H54 (cell line): ENCODE data around the gene NUDT11.
"Not testable (repeated sequence)": the region's sequence is repeated elsewhere in the genome, so short reads cannot be mapped to it uniquely, and the experiment has no call there.

Experiments
- DNase-seq: peaks from one replicate; pipeline ENCODE4 v3.0.0; 2011; ENCODE audit warnings: low spot score, mixed read lengths; ENCODE audit not compliant: insufficient read length
- FAIRE-seq: peaks from 3 replicates; lab custom pipeline; 2011; peaks lifted over from hg19 to GRCh38; lab: Jason Lieb, UNC
- POLR2A ChIP-seq: IDR thresholded peaks from 2 replicates; pipeline ENCODE4 v1.6.1; 2011; ENCODE audit warnings: low read depth, mild to moderate bottlenecking, low read length

Gene NUDT11

DNA sequence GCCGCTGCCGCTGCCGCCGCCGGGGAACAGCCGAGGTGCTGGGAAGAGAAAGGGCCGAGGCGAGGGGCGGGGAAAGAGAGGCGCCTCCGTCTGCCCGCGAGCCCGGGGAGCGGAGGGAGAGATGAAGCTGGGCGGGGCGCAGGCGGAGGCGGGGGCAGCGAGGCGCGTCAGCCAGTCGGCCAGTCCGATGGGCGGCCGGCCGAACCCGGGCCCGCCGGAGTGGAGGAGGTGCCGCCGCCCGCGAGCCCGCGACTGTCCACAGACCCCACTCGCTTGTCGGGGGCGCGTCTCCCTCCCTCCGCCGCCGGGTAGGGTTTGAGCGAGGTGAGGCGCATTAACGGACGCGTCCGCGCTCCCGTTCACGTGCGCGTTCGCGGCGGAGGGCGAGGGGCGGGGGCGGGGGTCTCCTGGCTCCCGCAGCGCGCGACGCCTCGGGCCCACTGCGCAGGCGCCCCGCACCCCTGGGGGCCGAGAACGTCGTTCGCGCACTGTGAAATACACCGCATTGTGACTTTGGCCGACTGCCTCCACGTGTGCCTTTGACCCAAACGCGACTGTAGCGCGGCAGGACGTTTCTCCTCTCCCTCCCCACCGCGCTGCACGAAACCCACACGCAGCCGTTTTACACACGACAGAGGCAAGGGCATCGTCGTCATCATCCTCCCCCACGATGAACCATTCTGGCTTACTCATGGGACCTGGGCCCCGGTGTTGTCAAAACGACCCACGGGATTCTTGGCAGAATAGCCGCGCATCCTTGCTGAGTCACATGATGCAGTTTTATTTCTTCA is at the start of gene NUDT11:
NUDT11 (minus strand) TSS at position 92 of the 791 bp plus-strand sequence. CDS start 148 bp downstream, outside the sequence.
- DNase-seq (peak; percentile 2), FAIRE-seq (no peak)
- TF ChIP-seq POLR2A, result no peak; the same call in 1 of the 2 replicates

DNA sequence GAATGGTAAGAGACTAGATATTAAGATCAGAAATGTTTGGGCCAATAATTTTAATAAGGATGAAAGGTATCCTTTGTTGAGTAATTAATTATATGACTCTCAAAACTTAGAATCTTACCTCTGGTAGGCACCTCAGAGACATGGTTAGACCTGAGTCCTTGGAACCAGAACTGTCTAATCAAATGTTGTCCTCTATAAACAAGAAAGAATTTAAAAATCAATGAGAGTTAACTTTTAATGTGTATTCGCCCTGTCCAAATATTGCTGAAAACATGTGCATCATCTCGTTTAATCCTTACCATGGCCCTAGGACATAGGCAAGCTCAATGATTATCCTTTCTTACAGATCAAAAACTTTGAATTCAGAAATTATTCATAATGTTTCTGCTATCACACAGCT is 24.0 kb upstream of the NUDT11 start:
- no peak for DNase-seq
- no peak for FAIRE-seq

DNA sequence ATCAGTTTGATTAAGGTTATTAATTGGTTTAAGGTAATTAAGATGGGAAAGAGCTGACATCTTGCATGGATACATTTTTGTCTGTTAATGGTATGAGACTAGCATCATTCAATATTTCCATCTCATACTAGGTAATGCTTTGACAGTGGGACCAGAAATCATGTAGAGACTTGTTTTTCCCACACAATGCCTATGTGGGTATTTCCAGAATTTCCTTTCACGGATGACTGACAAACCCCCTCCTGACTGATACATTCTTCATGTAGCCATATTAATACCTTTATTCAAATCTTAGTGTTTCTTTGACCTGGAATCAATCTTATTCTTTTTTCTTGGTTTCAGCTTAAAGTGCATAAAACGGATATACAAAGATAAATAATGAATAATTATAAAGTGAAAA is 22.7 kb upstream of the NUDT11 start:
- not testable (repeated sequence) for FAIRE-seq

More for the DNA sequence above, 24.0 kb upstream of the NUDT11 start:
- TF ChIP-seq POLR2A, result no peak

DNA sequence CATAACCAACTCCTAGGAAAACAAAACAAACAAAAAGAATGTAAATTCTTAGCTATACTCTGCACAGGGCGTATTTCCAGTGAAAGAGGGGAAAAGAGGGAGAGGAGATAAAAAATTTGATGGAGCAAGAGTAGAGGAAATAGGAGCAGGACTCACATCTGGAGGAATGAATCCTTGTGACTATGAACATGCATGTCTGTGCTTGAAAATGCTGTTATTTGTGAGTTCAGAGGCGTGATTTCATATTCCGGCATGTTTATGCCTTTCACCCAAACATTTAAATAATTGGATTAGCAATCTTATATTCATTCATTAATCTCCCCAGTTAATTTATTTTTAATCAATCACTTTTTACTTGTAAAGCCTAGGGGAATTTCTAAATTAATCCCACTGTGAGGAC is 11.2 kb upstream of the NUDT11 start:
- DNase-seq (no peak), FAIRE-seq (no peak)
- TF ChIP-seq POLR2A, result no peak

More for the DNA sequence above, 22.7 kb upstream of the NUDT11 start:
- not testable (repeated sequence) for DNase-seq

DNA sequence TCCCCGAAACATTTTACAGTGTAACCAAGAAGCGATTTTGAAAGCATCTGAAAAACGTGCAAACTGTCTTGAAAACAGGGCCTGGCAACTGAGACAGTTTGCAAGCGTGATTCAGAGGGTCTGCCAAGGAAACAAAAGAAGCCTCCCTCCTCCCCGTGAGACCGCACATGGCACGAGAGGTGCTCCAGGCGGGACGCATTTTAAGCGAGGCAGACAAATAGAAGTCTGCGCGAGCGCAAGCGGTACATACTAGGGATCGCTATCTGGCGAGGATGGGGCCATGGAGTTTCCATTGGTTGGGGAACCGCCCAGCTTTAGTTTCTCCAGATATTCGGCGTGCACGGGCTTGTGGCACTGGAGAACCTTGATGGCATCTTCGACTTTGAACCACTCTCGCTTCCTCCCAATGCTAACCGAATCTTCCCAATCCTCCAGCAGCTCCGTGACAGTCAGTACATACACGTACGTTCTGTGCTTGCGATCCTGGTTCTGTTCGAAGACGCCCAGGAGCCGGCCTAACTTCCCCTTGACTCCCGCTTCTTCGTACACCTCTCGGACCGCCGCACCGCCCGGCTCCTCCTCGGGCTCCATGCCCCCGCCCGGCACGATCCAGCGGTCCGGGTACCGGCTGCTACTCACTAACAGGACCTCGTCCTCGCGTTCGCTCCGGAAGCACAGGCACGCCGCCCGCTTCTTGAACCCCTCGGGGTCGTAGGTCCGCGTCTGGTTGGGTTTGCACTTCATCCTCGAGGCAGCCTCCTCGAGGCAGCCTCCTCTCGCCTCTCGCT is 497 bp downstream of the NUDT11 start:
- not testable (repeated sequence) for DNase-seq, FAIRE-seq

DNA sequence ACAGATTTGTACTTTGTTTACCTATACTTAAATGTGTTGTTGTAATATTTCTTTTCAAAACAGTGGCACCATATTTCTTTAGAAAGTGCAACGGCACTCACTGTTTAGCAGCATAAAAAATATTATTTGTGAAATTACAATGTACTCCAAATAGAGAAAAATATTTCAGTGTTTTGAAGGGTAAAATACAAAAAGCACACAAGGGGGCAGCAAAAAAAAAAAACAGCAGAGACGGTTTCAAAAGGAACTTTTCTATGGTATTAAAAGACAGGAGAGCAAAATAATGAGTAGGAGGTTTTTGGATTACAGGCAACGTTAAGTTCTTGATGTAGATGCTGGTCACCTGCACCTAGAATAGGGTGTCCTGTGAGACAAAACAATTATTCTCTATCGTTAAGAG is 2.0 kb downstream of the NUDT11 start:
- DNase-seq, result no peak
- no peak for FAIRE-seq
- no peak for TF ChIP-seq POLR2A

DNA sequence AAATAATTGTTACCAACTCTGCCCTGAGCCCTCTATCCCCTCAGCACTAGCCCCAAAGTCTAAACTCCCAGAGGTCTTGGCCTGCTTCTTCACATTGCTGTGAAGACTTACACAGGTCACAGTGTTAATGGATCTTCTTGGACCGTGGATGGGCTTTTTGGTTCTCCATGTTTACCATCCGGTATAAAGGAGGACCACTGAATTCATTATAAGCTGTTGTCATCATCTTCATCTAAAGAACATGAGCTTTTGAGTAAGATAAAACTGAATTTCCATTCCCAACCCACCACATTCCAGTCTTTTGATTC is 8.5 kb downstream of the NUDT11 start:
- FAIRE-seq (no peak), DNase-seq (no peak)
- no peak for TF ChIP-seq POLR2A

DNA sequence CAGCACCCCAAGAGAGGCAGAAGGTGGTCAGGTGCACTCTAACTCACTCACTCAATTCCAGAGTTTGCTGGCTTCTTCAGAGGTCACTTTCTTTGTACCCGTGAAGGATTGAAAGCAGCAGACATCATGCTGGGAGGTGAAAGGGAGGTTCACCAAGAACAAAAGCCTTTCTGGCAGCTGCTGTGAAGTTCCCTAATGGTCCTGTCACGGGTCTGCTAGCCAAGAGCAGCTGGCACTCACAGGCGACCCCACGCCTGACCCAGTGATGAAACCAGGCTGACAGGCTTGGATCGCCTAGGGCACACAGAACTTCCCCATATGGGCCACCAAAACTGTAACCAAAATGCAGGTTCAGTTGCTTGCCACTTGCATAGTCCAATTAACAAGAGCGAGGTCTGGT is 11.8 kb downstream of the NUDT11 start:
- no peak for FAIRE-seq
- no peak for DNase-seq

DNA sequence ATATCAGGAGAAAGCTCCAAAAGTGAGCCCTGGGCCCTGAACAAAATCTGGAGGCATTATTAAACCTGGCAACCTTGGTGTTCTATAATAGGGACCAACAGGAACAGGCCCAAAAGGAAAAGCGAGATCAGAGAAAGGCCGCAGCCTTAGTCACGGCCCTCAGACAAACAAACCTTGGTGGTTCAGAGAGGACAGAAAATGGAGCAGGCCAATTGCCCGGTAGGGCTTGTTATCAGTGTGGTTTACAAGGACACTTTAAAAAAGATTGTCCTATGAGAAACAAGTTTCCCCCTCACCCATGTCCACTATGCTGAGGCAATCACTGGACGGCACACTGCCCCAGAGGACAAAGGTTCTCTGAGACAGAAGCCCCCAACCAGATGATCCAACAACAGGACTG is 14.0 kb downstream of the NUDT11 start:
- DNase-seq, FAIRE-seq: not testable (repeated sequence)

More for the DNA sequence above, 11.8 kb downstream of the NUDT11 start:
- no peak for TF ChIP-seq POLR2A

DNA sequence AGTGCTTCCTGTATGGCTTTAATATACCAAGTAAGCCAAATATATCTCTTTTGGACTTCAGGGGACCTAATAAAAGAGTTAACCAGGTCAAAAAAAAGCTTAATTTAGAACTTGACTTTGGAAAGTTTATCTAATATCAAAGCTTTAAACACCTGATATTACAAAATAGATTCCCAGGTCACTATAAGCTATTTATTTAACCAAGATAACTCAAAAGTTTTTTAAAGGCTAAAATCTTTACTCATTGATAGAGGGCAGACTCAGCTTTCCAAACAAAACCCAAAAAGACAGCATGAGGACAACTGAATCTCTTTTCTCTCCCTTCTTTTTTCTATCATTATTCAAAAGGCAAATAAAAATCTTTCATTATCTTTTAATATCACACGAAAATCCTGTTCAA is 19.5 kb downstream of the NUDT11 start:
- FAIRE-seq (no peak), DNase-seq (no peak)
- TF ChIP-seq POLR2A, result no peak

DNA sequence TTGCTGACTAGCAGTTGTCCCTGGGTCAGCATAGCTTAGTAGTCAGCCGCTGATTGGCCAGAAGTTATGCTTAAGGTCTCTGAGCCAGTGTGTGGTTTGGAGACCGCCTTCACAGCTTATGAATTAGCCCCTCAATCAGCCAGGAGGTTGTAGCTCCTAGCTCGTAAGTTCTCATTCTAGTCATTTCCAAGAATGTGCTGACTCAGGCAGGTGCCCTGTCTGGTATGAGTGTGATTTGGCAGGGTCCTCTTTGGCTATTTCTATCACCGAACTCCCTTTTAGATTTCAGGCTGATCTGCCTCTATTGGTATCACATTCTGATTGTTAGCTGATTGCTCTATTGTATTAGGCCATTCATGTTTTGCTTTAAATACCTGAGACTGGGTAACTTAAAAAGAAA is 33.1 kb downstream of the NUDT11 start:
- TF ChIP-seq POLR2A, result no peak
- DNase-seq (no peak), FAIRE-seq (no peak)

DNA sequence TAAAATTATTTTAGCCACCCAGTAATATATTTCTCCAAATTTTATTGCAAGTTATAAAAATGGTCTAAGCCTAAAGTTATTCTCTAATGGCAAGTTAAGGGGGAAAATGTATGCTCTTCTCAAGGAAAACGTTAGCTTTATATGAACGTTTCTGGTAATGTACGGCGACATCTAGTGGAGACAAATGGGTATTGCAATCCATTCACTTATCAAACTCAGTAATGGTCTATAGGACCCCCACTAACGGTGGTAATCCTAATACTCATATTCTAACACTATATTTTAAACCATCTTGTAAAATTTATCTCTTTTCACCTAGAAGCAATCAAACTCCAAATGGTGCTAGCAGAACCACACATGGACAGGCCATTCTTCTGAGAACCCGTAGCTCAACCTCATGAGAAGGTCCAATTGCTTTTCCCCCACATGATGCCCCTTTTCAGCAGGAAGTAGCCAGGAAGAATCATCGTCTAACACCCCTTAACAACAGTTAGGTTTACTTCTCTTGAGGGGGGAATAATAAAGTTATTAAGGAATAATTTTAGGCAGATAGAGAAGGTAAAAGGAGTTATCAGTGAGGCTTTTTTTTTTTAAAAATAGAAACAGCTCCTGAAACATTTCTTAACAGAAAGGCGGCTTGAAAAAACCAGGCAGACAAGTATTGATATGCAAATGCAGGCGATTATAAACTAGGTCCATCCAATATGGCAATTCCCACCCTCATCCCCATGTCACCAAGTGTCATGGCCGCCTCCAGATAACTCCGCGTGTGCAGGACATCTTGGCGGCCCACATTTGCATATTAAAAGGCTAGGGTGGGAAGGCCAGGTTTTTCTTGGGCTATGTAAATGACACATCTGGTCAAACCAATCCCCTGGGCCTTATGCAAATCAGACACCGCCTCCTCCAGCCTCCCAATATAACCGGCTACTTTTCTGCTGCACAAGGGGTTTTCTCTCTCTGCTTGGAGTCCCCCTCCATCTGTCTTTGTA is 35.0 kb downstream of the NUDT11 start:
- DNase-seq (no peak), FAIRE-seq (no peak)
- no peak for TF ChIP-seq POLR2A

DNA sequence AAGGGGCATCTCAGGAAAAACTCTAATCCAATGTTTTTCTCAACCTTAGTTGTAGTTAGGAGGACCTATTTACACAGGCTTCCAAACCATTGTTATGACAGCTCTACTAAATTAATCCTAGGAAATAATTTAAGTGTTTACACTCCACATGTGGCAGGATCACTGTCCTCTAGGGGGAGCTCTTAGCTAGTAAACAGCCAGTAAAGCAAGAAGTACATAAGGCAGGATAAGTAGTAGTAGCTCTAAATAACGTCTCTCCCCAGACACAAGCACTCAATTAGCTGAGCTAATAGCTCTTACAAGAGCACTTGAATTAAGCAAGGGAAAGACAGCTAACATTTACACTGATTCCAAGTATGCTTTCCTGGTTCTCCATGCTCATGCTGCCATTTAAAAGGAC is 37.3 kb downstream of the NUDT11 start:
- TF ChIP-seq POLR2A, result no peak
- FAIRE-seq (no peak), DNase-seq (no peak)

DNA sequence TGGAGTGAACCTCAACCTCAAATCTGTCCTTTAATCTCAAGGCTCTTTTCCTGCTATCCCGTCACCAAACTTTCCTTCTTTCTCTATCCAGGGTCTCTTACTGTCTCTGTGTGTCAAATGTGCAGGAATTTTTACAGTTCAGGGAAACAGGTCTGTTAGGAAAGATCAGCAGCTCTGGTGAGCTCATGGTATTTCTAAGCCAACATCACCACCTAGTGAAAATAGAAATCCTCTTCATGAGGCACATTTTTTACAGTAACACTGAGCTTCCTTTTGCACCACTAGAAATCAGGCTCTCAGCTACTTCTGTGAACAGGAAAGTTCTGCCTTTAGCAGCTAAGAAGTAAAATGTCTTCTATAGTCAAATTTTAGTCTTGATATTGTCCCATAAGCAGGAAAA is 39.6 kb downstream of the NUDT11 start:
- FAIRE-seq (no peak), DNase-seq (no peak)
- no peak for TF ChIP-seq POLR2A
